Glomerular endothelial cell (primary cell): Measurements from ENCODE around the gene TSN. TPM values are rescaled to one million over a fixed set of nuclear protein-coding genes. Genes with fewer than 3 reads are reported as not detected.
A peak's percentile ranks its signal among the peaks of the same experiment; 100 is the strongest.
"Not testable (repeated sequence)": the region's sequence is repeated elsewhere in the genome, so short reads cannot be mapped to it uniquely, and the experiment has no call there.

Source experiments
- DNase-seq: peaks from one replicate; pipeline ENCODE4 v3.0.0-alpha.2; 2011; ENCODE audit warnings: low read depth, low spot score; ENCODE audit errors: extremely low read depth
- total RNA-seq: library from RNA; depleted of rRNA; stranded (reverse); fragments of >200 nt; gene quantifications from 2 replicates; pipeline ENCODE4 v1.2.3, GENCODE V29; 2015

TSN gene
- total RNA-seq, 1 donor from 2014 or later: 53.3 TPM

- DNase-seq: no peak
These were observed 40.8 kb downstream of the TSN start for GRCh38 chr2:121796239-121796638.

GRCh38 chr2:121798617-121799016 is 43.2 kb downstream of the TSN start:
- DNase-seq: no peak

GRCh38 chr2:121801916-121802315 is 46.5 kb downstream of the TSN start:
- DNase-seq: no peak

GRCh38 chr2:121803503-121803902 is 48.1 kb downstream of the TSN start:
- no peak for DNase-seq

GRCh38 chr2:121804340-121804739 is 48.9 kb downstream of the TSN start:
- DNase-seq: peak; percentile 14

GRCh38 chr2:121804997-121805765 is 49.7 kb downstream of the TSN start:
- DNase-seq: no peak

GRCh38 chr2:121805766-121806143 is 50.3 kb downstream of the TSN start:
- no peak for DNase-seq

GRCh38 chr2:121807771-121808170 is 52.3 kb downstream of the TSN start:
- DNase-seq: not testable (repeated sequence)

GRCh38 chr2:121809607-121810006 is 54.2 kb downstream of the TSN start:
- DNase-seq: no peak

- peak; percentile 27 for DNase-seq
These were observed 55.8 kb downstream of the TSN start for GRCh38 chr2:121810959-121811853.

- not testable (repeated sequence) for DNase-seq
These were observed 57.6 kb downstream of the TSN start for GRCh38 chr2:121813083-121813482.

GRCh38 chr2:121815216-121815615 is 59.8 kb downstream of the TSN start:
- no peak for DNase-seq

GRCh38 chr2:121816797-121817196 is 61.3 kb downstream of the TSN start:
- no peak for DNase-seq

- not testable (repeated sequence) for DNase-seq
These were observed 61.9 kb downstream of the TSN start for GRCh38 chr2:121817304-121817703.

Other genes with a start within 250 kb of the TSN start
- under 0.01 TPM in 1 of 2 replicates, not detected in the other for gene RNU4ATAC, start 224.8 kb upstream of the TSN start, total RNA-seq
- 53.0 and 76.8 TPM in 2 replicates for gene CLASP1, start 106.2 kb upstream of the TSN start, total RNA-seq
- gene NIFK, start 18.8 kb upstream of the TSN start, total RNA-seq: 37.0 and 48.8 TPM in 2 replicates